Pulmonary artery endothelial cell (primary cell): ENCODE results near the gene CHN1. TPM values are rescaled to one million over a fixed set of nuclear protein-coding genes. Genes with fewer than 3 reads are reported as not detected.

Source experiments
- DNase-seq: peaks from one replicate; pipeline ENCODE4 v3.0.0-alpha.2; 2011; ENCODE audit warnings: low read depth, low spot score
- total RNA-seq: library from RNA; depleted of rRNA; stranded (reverse); fragments of >200 nt; gene quantifications from 2 replicates; pipeline ENCODE4 v1.2.3, GENCODE V29; 2014

The CHN1 gene
- total RNA-seq, 1 donor from 2014 or later: 17.3 TPM

- DNase-seq: no peak
Observed at GRCh38 chr2:175011505-175011904, 6.3 kb upstream of the CHN1 start.

GRCh38 chr2:175010848-175011254, 5.7 kb upstream of the CHN1 start:
- DNase-seq: no peak

- no peak for DNase-seq
Observed at GRCh38 chr2:175009917-175010621, 4.9 kb upstream of the CHN1 start.

- DNase-seq: no peak
Observed at GRCh38 chr2:175008801-175009495, 3.8 kb upstream of the CHN1 start.

- no peak for DNase-seq
Observed at GRCh38 chr2:175008009-175008408, 2.8 kb upstream of the CHN1 start.

- no peak for DNase-seq
Observed at GRCh38 chr2:175007510-175007909, 2.3 kb upstream of the CHN1 start.

- no peak for DNase-seq
Observed at GRCh38 chr2:175006281-175006680, 1.1 kb upstream of the CHN1 start.

DNA sequence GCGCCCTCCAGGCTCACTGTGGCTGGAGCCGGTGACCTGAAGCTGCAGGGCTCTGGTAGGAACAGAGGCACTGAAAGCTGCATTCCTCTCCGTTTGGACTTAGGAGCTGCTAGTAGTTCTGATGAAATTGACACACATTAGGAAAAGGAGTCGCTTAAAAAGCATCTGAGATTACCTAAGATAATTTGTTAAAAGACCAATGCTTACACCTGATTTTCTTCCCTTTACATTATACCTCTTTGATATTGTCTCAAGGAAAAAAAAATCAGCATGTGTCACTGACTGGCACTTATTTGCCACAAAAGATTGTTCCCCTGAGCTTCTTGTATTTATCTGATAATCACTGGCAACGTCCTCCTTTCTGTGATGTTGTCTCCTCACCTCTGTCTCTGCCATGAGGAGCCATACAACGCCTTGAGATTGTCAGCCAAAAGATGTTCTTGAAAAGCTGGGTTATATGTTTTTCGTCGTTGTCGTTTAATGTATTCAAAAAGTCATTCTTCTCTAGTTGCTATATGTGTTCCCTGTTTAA, 618 bp upstream of the CHN1 start:
- no peak for DNase-seq

DNA sequence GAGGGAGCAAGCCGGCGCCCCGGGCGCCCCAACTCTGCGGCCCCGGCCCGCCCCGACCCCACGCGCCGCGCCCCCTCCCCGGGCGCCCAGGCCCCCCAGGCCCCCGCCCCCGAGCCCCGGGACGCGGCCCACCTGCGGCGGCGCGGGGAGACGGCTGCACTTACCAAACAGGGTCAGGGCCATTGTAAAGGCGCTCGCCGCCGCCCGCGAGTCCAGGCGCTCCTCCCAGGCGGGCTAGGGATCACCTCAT, 526 bp downstream of the CHN1 start:
- no peak for DNase-seq

DNA sequence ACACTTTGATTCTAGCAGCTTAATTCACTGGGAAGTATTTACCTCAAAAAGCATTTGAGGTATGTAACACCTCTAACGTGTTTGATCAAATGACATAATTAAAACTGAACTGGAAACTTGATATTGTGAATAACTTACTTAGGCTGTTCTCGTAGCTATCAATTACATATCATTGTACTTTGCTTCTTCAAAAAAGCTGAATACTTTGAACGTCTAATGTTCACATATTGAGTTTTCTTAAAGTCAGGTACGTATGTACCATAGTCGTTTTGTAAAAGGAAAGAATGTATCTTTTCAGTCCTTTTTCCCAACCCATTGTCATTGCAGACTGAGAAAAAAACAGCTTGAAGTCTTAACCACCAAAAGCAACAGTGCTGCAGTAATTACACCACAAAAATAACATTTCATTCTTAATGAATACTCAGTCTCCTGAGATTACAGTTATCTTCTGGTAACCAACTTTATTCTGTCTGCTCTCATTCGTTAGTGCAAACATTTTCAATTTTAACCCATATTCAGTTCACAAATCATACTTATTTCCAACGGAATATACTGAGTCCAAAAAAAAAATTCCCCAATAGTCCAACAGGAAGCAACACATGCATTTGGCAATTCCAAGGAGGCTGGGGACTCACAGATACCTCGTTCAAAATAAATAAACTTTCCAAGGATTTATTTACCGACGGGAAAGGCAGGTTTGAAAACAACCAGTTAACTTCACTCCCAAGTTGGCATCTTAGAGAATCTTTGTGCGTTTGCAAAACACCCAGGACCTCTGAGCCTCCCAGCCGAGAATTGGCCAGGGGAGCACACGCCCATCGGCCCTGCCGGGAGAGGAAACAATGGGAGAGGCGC, 1.1 kb downstream of the CHN1 start:
- DNase-seq: no peak

DNA sequence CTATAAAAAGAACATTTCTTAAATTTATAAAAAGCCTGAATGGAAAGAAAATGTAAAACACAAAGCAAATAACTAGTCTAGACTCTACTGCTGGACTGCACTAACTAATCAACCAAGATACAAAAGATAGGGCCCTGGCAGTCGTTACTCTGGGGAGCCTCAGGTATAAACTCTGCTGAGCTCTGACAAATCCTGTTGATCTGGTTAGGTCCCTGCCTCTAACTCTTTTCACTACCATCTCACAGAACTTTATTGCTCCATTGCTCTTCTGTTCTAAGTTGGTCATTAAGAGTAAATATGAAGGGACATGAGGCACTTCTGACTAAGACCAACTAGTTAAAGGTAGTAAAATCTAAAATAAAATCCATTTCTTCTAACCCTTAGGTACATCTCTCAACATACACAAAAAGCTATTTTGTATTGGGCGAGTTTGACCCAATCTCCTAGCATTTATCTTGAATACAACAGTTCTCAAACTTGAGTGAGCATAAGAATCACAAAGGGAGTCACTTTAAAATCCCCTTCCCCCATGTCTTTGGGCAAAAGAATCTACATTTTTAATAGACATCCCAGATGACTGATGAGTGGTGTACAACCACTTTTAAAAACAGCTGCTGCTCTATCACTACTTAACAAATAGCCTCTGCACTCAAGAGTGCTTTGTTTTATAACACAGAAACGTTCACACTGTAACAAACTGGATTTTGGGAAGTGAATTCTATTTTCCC, 2.5 kb downstream of the CHN1 start:
- DNase-seq: no peak

- no peak for DNase-seq
Observed at GRCh38 chr2:175001566-175001965, 3.6 kb downstream of the CHN1 start.

- DNase-seq: no peak
Observed at GRCh38 chr2:174997110-174997509, 8.1 kb downstream of the CHN1 start.

GRCh38 chr2:174996622-174997021, 8.6 kb downstream of the CHN1 start:
- DNase-seq: no peak

DNA sequence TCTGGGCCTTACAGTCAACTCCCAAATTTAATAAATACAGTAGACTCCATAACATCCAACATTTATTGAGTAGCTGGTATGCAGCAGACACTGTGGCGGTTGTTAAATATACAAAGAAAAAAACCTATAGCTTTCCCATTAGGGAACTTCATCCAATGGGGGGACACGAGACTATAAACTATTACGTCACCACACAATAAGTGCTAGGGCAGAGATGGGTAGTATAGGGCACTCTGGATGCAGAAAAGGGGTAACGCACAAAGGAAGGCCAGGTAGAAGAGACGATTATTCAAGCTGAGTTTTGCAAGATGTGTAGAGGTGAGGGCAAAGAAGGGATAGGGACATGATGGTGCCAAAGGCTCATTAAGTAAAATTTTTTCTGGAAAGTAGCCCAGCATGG, 10.8 kb downstream of the CHN1 start:
- no peak for DNase-seq

GRCh38 chr2:174992886-174993285, 12.3 kb downstream of the CHN1 start:
- DNase-seq: no peak

DNA sequence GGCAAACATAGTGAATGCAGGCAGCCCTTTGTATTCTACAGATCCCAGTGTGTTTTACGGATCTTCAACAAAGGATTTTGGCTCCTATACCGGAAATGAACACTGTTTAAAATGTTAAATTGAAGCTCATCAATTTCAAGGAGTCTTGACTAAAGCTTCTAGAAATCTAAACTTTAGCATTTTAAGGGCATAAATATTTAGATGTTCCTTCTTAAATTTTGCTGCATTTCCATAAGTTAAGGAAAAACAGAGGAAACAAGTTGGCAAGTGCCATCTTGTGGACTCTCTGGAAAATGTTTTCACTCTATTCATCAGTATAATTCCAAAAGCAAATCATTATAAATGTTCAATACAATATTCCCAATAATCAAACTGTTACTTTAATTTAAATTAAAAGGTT, 19.6 kb downstream of the CHN1 start:
- no peak for DNase-seq

- no peak for DNase-seq
Observed at GRCh38 chr2:174984561-174984960, 20.6 kb downstream of the CHN1 start.

DNA sequence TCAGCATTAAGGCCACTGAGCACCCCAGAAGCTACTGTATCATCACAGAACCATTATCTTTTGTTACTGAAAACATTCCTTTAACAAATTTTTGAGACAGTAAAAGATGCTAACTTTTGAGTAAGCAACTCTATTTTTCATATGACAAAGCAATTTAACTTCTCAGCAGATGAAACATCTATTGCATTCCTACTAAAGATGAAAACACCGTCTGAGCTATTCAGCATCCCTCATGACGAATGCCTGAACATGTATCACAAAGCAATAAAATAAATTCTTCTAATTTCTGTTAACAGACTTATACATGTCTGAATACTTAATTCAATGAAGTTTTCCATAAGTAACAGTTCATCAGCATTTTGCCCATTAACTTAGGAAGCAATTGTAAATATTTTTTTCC, 23.9 kb downstream of the CHN1 start:
- no peak for DNase-seq

- DNase-seq: no peak
Observed at GRCh38 chr2:174979996-174980395, 25.2 kb downstream of the CHN1 start.

DNA sequence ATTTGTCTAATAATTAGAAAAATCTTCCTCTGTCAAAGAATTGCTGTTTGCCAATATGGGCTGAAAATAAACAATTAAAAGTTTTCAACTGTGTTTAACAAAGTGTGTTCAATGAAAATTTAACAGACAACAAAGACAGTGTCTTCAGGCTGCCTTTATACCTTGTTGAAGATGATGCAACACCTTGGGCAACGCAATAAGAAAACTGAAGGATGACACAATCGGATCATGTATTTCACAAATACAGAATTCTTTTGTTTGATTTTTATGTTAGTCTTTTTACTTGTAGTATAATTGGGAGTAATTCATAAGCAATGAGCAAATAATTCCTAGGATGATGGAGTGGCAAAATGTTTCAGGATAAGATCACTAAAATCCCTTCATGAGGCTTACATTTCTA, 27.8 kb downstream of the CHN1 start:
- DNase-seq: no peak

DNA sequence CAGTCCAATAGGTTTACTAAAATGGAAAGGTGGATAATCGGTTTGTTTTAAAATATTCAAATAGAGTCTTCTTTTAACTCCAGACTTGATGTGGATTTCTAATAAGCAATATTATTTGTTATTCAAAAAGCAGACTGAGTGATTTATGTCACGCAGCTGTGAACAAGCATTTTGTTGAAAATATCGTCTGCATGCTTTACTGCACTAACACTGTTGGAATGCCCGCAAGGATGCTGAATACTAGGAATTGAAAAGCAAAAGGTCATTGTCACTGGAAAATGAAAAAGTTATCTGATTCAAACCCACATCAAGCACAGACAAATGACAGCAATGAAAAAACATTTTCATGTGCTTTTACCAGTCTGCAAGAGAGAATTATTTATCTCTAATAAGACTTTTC, 31.1 kb downstream of the CHN1 start:
- no peak for DNase-seq
